GM06990 (cell line): ENCODE measurements around the gene TBL1X.

Experiments used
- DNase-seq: peaks from one replicate; pipeline ENCODE4 v3.0.0-alpha.2; 2011; ENCODE audit not compliant: insufficient read length; ENCODE audit errors: extremely low read depth
- H3K27me3 ChIP-seq: replicated peaks from 2 replicates; pipeline ENCODE4 v1.6.0; 2011; ENCODE audit warnings: low read length; ENCODE audit not compliant: control insufficient read depth, insufficient read depth
- H3K36me3 ChIP-seq: 2 replicates; pipeline ENCODE4 v1.5.1; 2011; ENCODE audit warnings: low read length; ENCODE audit not compliant: control insufficient read depth, insufficient read depth
- H3K4me3 ChIP-seq: replicated peaks from 2 replicates; pipeline ENCODE4 v1.5.1; 2011; ENCODE audit warnings: low read depth, mild to moderate bottlenecking, control low read depth, low read length
- CTCF ChIP-seq: IDR thresholded peaks from 2 replicates; pipeline ENCODE4 v1.5.1; 2011; ENCODE audit warnings: low read length, control low read depth, mild to moderate bottlenecking, inconsistent platforms; ENCODE audit not compliant: insufficient read depth, poor library complexity, severe bottlenecking

The TBL1X gene

GRCh38 chrX:9518889-9519288 is 54.0 kb downstream of the TBL1X start:
- H3K36me3 ChIP-seq: no peaks in the 10 kb centered on the region
- no peaks in the 10 kb centered on the region for H3K27me3 ChIP-seq
- no peak overlapping the region for H3K4me3 ChIP-seq
- DNase-seq: no peak
- no peak for TF ChIP-seq CTCF

GRCh38 chrX:9519546-9520216 is 54.8 kb downstream of the TBL1X start:
- no peak for DNase-seq
- H3K36me3 ChIP-seq: no peaks in the 10 kb centered on the region

GRCh38 chrX:9520217-9520590 is 55.3 kb downstream of the TBL1X start:
- Histone ChIP-seq H3K4me3 (no peak overlapping the region), H3K36me3 (no peaks in the 10 kb centered on the region), H3K27me3 (no peaks in the 10 kb centered on the region)
- no peak for TF ChIP-seq CTCF
- DNase-seq: no peak

More at GRCh38 chrX:9519546-9520216, 54.8 kb downstream of the TBL1X start:
- Histone ChIP-seq H3K4me3 (no peak overlapping the region), H3K27me3 (no peaks in the 10 kb centered on the region)
- TF ChIP-seq CTCF: no peak

- H3K27me3 ChIP-seq: no peaks in the 10 kb centered on the region
- no peak overlapping the region for H3K4me3 ChIP-seq
- TF ChIP-seq CTCF: no peak
- DNase-seq: no peak
- no peaks in the 10 kb centered on the region for H3K36me3 ChIP-seq
Measured at GRCh38 chrX:9522378-9523155, 57.7 kb downstream of the TBL1X start.

- no peak for TF ChIP-seq CTCF
- no peak for DNase-seq
- H3K36me3 ChIP-seq: no peaks in the 10 kb centered on the region
- no peak overlapping the region for H3K4me3 ChIP-seq
- no peaks in the 10 kb centered on the region for H3K27me3 ChIP-seq
Measured at GRCh38 chrX:9525511-9526248, 60.8 kb downstream of the TBL1X start.
